ENCODE data around the gene SLC9A7. TPM values are rescaled to one million over a fixed set of nuclear protein-coding genes. Genes with fewer than 3 reads are reported as not detected.

The SLC9A7 gene
- total and polyA plus RNA-seq, 12 donors: 0.43 to 7.5 (median 1.9) TPM

DNA sequence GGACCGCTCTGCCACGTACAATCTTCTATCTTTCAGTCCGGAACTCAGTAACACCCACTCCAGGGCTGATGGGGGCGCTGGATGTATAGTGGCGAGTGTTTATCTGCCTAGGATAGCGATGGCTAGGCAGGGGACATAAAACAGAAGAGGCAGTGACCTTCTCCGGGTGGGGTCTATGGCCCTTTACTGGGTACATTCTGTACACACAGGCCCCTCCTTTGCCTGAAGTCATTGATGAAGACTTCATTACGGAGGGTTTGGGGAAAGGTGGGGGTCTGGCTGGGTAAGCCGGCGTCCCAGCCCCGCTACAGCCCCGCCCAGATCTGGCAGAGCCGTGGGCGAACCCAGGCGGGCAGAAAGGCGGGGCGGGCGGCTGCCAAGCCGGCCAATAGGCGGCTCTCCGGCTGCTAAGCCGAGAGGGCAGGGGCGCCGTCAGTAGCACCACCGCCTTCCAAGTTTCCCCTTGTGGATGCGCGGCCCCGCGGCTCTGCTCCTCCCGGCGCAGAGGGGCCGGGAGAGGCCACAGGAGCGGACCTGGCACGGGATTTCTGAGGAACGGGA, 185.5 kb downstream of the SLC9A7 start, which contains the start of gene CHST7:
TSS of gene CHST7 (plus strand) at position 435 of the 561 bp plus-strand sequence. CDS start 167 bp downstream, outside the sequence.
- H3K36me3 ChIP-seq: peaks cover 0 to 2% (median 0%) of the 10 kb centered on the region in 9 donors
- TF ChIP-seq, protein P1, sequence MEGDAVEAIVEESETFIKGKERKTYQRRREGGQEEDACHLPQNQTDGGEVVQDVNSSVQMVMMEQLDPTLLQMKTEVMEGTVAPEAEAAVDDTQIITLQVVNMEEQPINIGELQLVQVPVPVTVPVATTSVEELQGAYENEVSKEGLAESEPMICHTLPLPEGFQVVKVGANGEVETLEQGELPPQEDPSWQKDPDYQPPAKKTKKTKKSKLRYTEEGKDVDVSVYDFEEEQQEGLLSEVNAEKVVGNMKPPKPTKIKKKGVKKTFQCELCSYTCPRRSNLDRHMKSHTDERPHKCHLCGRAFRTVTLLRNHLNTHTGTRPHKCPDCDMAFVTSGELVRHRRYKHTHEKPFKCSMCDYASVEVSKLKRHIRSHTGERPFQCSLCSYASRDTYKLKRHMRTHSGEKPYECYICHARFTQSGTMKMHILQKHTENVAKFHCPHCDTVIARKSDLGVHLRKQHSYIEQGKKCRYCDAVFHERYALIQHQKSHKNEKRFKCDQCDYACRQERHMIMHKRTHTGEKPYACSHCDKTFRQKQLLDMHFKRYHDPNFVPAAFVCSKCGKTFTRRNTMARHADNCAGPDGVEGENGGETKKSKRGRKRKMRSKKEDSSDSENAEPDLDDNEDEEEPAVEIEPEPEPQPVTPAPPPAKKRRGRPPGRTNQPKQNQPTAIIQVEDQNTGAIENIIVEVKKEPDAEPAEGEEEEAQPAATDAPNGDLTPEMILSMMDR (IDR thresholded peaks at IDR 0.05): peak in 6 of 9 donors; percentile 20 to 55 (median 36)
- H3K27ac ChIP-seq: peak within 1 kb of the TSS; percentile 47 to 84 (median 76)
- WGBS, 2 donors: 0 to 1% methylated on average over 24 to 32 of the region's 35 CpGs
- intact Hi-C loops (cut with DNase I): loop anchor here in 9 of 10 donors (1.0 to 10.0 kb wide), 6 partner anchors 69 to 114 kb away; no protein-coding TSS in a partner anchor
- H3K4me3 ChIP-seq: peak within 1 kb of the TSS; percentile 53 to 78 (median 70)
- H3K4me1 ChIP-seq: peaks cover 0 to 32% (median 17%) of the 10 kb centered on the region in 9 donors
- ATAC-seq: peak; percentile 68 to 89 (median 84)
- no peaks in the 10 kb centered on the region for H3K27me3 ChIP-seq
- H3K9me3 ChIP-seq: peaks cover 0 to 7% (median 0%) of the 10 kb centered on the region in 11 donors
- DNase-seq: peak; percentile 55 to 79

GRCh38 chrX:46572340-46572936, 186.5 kb downstream of the SLC9A7 start:
- Histone ChIP-seq H3K27ac (peak overlapping the region in 3 of 10 donors; percentile 77 to 79 (median 78)), H3K36me3 (no peaks in the 10 kb centered on the region), H3K4me3 (no peak overlapping the region), H3K9me3 (peaks cover 0 to 7% (median 0%) of the 10 kb centered on the region in 11 donors), H3K4me1 (peaks cover 0 to 30% (median 8%) of the 10 kb centered on the region in 9 donors), H3K27me3 (peaks cover 0 to under 1% (median 0%) of the 10 kb centered on the region in 7 donors)
- intact Hi-C loops (cut with DNase I): loop anchor here in 8 of 10 donors (5.0 to 10.0 kb wide), 5 partner anchors 70 to 115 kb away; no protein-coding TSS in a partner anchor
- TF ChIP-seq, protein P1 (IDR thresholded peaks at IDR 0.05): no peak
- no peak for DNase-seq
- 88% methylated on average over 5 of the region's 5 CpGs for WGBS, 2 donors
- no peak for ATAC-seq

DNA sequence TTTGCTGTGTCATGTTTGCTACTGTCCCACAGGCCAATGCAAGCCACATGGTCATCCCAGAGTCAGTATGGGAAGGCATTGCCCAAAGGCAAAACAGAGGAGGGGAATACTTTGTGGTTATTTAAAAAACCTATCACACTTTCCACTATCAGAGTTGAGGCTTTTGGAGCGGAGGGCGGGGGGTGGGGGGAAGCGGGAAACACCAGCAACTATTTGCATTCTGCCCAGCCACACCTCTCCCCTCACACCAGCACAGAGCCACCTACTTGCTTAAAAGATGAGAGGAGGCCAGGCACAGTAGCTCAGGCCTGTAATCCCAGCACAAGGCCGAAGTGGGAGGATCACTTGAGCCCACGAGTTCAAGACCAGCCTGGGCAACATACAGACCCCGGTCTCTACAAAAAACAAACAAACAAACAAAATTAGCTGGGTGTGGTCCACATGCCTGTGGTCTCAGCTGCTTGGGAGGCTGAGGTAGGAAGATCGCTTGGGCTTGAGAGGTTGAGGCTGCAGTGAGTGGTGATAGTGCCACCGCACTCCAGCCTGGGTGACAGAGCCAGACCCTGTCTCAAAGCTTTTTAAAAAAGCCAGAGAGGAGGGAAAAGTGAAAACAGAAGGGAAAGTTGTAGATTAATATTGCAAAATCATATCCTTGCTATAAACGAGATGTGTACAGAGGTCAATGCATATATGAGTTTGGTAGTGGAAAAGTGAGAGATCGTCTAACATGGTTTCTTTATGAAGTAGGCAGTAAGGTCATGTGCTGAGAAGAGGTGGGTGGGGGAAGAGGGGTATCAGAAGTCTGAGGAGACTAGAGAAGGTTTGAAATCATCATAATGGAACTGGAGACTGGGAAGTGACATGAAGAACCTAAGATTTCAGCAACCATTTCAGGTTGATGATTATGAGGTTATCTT, 187.2 kb downstream of the SLC9A7 start:
- Histone ChIP-seq H3K27me3 (peaks cover 0 to 4% (median 0%) of the 10 kb centered on the region in 7 donors), H3K4me3 (no peak overlapping the region), H3K27ac (no peak overlapping the region), H3K36me3 (no peaks in the 10 kb centered on the region), H3K9me3 (peaks cover 0 to 7% (median 0%) of the 10 kb centered on the region in 11 donors), H3K4me1 (peaks cover 0 to 22% (median 1%) of the 10 kb centered on the region in 9 donors)
- TF ChIP-seq, protein P1 (IDR thresholded peaks at IDR 0.05): no peak
- 93 to 95% methylated on average over 10 of the region's 10 CpGs for WGBS, 2 donors
- DNase-seq (no peak), ATAC-seq (no peak)
- intact Hi-C loops (cut with DNase I): loop anchor here in 8 of 10 donors (5.0 to 10.0 kb wide), 5 partner anchors 71 to 116 kb away; no protein-coding TSS in a partner anchor
